H1 (cell line): ENCODE measurements around the gene RALGAPB. TPM values are rescaled to one million over a fixed set of nuclear protein-coding genes. Genes with fewer than 3 reads are reported as not detected.

ENCODE experiments used
- ASH2L ChIP-seq: fragments of 200-600, 300-600 bp; sonication (generic); IDR thresholded peaks from one replicate; pipeline ENCODE4 v1.7.1; 2017; ENCODE audit warnings: low read length
- ATF2 ChIP-seq: IDR thresholded peaks from 2 replicates; pipeline ENCODE4 v1.6.1; 2012; ENCODE audit warnings: low read length, inconsistent platforms
- BRCA1 ChIP-seq: IDR thresholded peaks from 2 replicates; pipeline ENCODE4 v1.6.1; 2012; ENCODE audit warnings: low read depth, low read length, improper control_type of control experiment
- CBX8 ChIP-seq: fragments of 300-800, 300-1000 bp; sonication (generic); IDR thresholded peaks from 2 replicates; pipeline ENCODE4 v1.7.1; 2016; ENCODE audit warnings: low read depth, low read length, borderline replicate concordance
- EGR1 ChIP-seq: IDR thresholded peaks from 2 replicates; pipeline ENCODE4 v1.6.1; 2011; ENCODE audit warnings: low read depth, low read length, borderline replicate concordance
- FOSL1 ChIP-seq: IDR thresholded peaks from 2 replicates; pipeline ENCODE4 v1.6.1; 2011; ENCODE audit warnings: mild to moderate bottlenecking, low read depth, low read length, moderate library complexity; ENCODE audit not compliant: insufficient read depth
- GABPA ChIP-seq: IDR thresholded peaks from 2 replicates; pipeline ENCODE4 v1.6.1; 2011; ENCODE audit warnings: mild to moderate bottlenecking, low read length, moderate library complexity, borderline replicate concordance; ENCODE audit not compliant: insufficient read depth
- HDAC6 ChIP-seq: IDR thresholded peaks from one replicate; pipeline ENCODE4 v1.7.1; 2012; ENCODE audit warnings: low read depth, mild to moderate bottlenecking, inconsistent platforms, low read length, moderate library complexity
- KDM5A ChIP-seq: fragments of 200-600 bp; IDR thresholded peaks from 2 replicates; pipeline ENCODE4 v1.7.1; 2012; ENCODE audit warnings: mild to moderate bottlenecking, low read length, inconsistent platforms, mixed read lengths
- MAX ChIP-seq: IDR thresholded peaks from 2 replicates; pipeline ENCODE4 v1.6.1; 2012; ENCODE audit warnings: inconsistent platforms
- POLR2A ChIP-seq, 2 experiments: IDR thresholded peaks; 1 replicate in 1 of 2; 2 replicates in 1 of 2; pipeline ENCODE4 v1.6.1; 2011; ENCODE audit warnings: low read depth in 2 of 2, low read length in 2 of 2, mild to moderate bottlenecking in 2 of 2; ENCODE audit errors: control extremely low read depth in 1 of 2
- POLR2AphosphoS5 ChIP-seq: IDR thresholded peaks from 2 replicates; pipeline ENCODE4 v1.6.1; 2011; ENCODE audit warnings: low read depth, low read length
- RBBP5 ChIP-seq: IDR thresholded peaks from 2 replicates; pipeline ENCODE4 v1.7.1; 2012; ENCODE audit warnings: low read depth, mild to moderate bottlenecking, inconsistent platforms, low read length, moderate library complexity, borderline replicate concordance
- RFX5 ChIP-seq: IDR thresholded peaks from 2 replicates; pipeline ENCODE4 v1.6.1; 2011; ENCODE audit warnings: low read depth, low read length, improper control_type of control experiment, borderline replicate concordance
- RNF2 ChIP-seq: fragments of 200-900, 300-1000 bp; sonication (generic); IDR thresholded peaks from 2 replicates; pipeline ENCODE4 v1.7.1; 2016; ENCODE audit warnings: borderline replicate concordance, low read depth, mild to moderate bottlenecking, antibody characterized with exemption, low read length; ENCODE audit not compliant: poor library complexity, severe bottlenecking; ENCODE audit errors: missing control alignments
- SIN3A ChIP-seq, 2 experiments: IDR thresholded peaks in 1 of 2; conservative IDR thresholded peaks in 1 of 2; 2 replicates each; pipeline ENCODE4 v1.6.1; 2011 to 2012; ENCODE audit warnings: low read length in 2 of 2, improper control_type of control experiment in 1 of 2, low read depth in 1 of 2, mild to moderate bottlenecking in 1 of 2
- SIX5 ChIP-seq: IDR thresholded peaks from 2 replicates; pipeline ENCODE4 v1.6.1; 2011; ENCODE audit warnings: mild to moderate bottlenecking, low read depth, low read length
- TAF1 ChIP-seq: IDR thresholded peaks from 2 replicates; pipeline ENCODE4 v1.6.1; 2011; ENCODE audit warnings: mild to moderate bottlenecking, low read depth, low read length
- polyA plus RNA-seq, 7 experiments: library from polyadenylated mRNA; depleted of rRNA in 3 of 7; stranded (reverse) in 5 of 7; unstranded in 2 of 7; fragments of >200 nt in 5 of 7; fragments of 200-250 nt in 2 of 7; gene quantifications; 1 replicate in 5 of 7; 2 replicates in 1 of 7; 4 replicates in 1 of 7; pipeline versions ENCODE4 v1.2.1 to v1.2.3, GENCODE V29; 2011 to 2013; ENCODE audit warnings: missing spikeins in 2 of 7, mixed read lengths in 2 of 7
- total RNA-seq: library from RNA; stranded (reverse); fragmentation: NEBNext Ultra II Directional; extraction: Animal tissue kit (Norgen Biotek cat#: 25700); gene quantifications from 2 replicates; pipeline ENCODE4 v1.2.1, GENCODE V29; 2021
- TF ChIP-seq, protein P1 (sequence below), 3 experiments: IDR thresholded peaks; 1 replicate in 2 of 3; 2 replicates in 1 of 3; pipeline versions ENCODE4 v1.5.1 to v1.6.1; 2011; ENCODE audit warnings: low read length in 3 of 3, mild to moderate bottlenecking in 3 of 3, inconsistent platforms in 2 of 3, low read depth in 1 of 3, moderate library complexity in 1 of 3; ENCODE audit not compliant: insufficient read depth in 1 of 3; ENCODE audit errors: control extremely low read depth in 1 of 3

The RALGAPB gene
- total and polyA plus RNA-seq, 2 of the 8 experiments (the other 6 are each of a cell fraction or from before 2014, with no cell fraction given), result 10.6 to 35.1 TPM

DNA sequence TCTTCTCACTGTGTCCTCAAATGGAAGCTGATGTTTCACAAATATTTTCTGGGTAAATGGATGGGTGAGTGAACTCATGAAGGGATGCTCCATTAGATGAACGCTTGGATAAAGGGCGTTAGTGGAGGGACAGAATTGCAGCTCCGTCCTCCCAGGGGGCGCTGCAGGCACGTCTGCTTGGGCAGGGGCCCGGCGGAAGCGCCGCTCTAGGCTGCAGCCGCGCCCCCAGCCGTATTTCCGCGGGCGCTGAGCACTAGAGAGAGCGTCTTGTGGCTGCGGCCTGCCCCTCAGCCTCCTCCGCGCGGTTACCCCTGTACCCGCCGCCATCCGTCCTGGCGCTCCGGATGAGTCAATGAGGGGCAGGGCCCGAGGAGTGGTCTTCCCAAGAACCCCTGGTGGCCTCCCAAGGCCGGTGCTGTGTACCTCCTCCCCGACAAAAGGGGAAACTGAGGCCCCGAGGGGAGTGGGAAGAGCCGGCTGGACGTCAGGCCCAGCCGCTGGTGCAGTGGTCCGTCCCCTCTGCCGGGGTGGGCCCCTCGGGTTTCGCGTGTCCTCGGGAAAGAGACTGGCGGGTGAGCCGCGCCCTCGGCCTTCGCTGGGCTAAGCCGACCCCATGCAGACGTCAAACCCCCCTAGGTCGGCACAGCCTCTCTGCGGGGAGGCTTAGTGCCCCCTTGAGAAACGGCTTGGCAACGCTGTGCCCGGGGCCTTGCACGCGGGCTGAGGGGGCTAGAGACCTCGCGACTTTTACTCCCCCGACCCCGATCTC lies 26.0 kb upstream of the RALGAPB start (continued):
- TF ChIP-seq GABPA (peak; percentile 88), CBX8 (no peak), RNF2 (no peak), MAX (peak; percentile 74), FOSL1 (no peak), RFX5 (no peak), ASH2L (peak; percentile 86), HDAC6 (no peak), SIN3A (conservative IDR thresholded peaks at IDR 0.05 in 1 of 2, IDR thresholded peaks at IDR 0.05 in 1 of 2; ENCODE audit: low read depth in 1 of 2, low read length in 2 of 2) (peak; percentile 86 to 89; a peak in 3 of 4 replicates), KDM5A (peak; percentile 52; the same call in 1 of the 2 replicates), EGR1 (peak; percentile 96), BRCA1 (no peak), SIX5 (no peak), ATF2 (peak; percentile 64; the same call in 1 of the 2 replicates), TAF1 (peak; percentile 99), POLR2A (IDR thresholded peaks at IDR 0.05; ENCODE audit: control extremely low read depth in 1 of 2, low read depth in 2 of 2, low read length in 2 of 2) (peak; percentile 88 to 92), POLR2AphosphoS5 (peak; percentile 88), RBBP5 (no peak; the same call in 1 of the 2 replicates)
- TF ChIP-seq, protein P1, sequence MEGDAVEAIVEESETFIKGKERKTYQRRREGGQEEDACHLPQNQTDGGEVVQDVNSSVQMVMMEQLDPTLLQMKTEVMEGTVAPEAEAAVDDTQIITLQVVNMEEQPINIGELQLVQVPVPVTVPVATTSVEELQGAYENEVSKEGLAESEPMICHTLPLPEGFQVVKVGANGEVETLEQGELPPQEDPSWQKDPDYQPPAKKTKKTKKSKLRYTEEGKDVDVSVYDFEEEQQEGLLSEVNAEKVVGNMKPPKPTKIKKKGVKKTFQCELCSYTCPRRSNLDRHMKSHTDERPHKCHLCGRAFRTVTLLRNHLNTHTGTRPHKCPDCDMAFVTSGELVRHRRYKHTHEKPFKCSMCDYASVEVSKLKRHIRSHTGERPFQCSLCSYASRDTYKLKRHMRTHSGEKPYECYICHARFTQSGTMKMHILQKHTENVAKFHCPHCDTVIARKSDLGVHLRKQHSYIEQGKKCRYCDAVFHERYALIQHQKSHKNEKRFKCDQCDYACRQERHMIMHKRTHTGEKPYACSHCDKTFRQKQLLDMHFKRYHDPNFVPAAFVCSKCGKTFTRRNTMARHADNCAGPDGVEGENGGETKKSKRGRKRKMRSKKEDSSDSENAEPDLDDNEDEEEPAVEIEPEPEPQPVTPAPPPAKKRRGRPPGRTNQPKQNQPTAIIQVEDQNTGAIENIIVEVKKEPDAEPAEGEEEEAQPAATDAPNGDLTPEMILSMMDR (IDR thresholded peaks at IDR 0.05; ENCODE audit: control extremely low read depth in 1 of 3, insufficient read depth in 1 of 3, low read depth in 1 of 3, low read length in 3 of 3), result peak; percentile 96 to 97 (median 97)
